Stimulated activated CD4-positive, alpha-beta T cell treated with anti-CD3 and anti-CD28 coated beads, Interleukin-4, amount 100 ng/mL, for 4 hours (primary cell): Measurements from ENCODE around the gene JAGN1.
"Not testable (repeated sequence)": the region's sequence is repeated elsewhere in the genome, so short reads cannot be mapped to it uniquely, and the experiment has no call there.

ENCODE experiments used
- DNase-seq, 2 experiments: peaks; one replicate each; pipeline ENCODE4 v3.0.0-alpha.2; 2020

The JAGN1 gene

GRCh38 chr3:9890249-9891071 is at the start of gene JAGN1:
TSS of gene JAGN1 (plus strand) at chr3:9890610. CDS start at chr3:9890723, 113 bp downstream.
- DNase-seq, result peak; percentile 93 to 94

GRCh38 chr3:9841015-9841414 is 49.4 kb upstream of the JAGN1 start:
- no peak for DNase-seq

GRCh38 chr3:9843715-9844438 is 46.5 kb upstream of the JAGN1 start, which contains the start of gene RPUSD3:
TSS of gene RPUSD3 (minus strand) at chr3:9844008. CDS start at chr3:9843990, 18 bp downstream.
- peak; percentile 92 to 98 for DNase-seq

GRCh38 chr3:9846231-9846630 is 44.2 kb upstream of the JAGN1 start:
- no peak for DNase-seq

GRCh38 chr3:9846931-9847488 is 43.4 kb upstream of the JAGN1 start:
- DNase-seq, result no peak

- DNase-seq, result not testable (repeated sequence)
These were observed 42.5 kb upstream of the JAGN1 start for GRCh38 chr3:9847870-9848269.

GRCh38 chr3:9848860-9849259 is 41.5 kb upstream of the JAGN1 start:
- not testable (repeated sequence) for DNase-seq

GRCh38 chr3:9851383-9851782 is 39.0 kb upstream of the JAGN1 start:
- not testable (repeated sequence) for DNase-seq

- DNase-seq, result not testable (repeated sequence)
These were observed 38.5 kb upstream of the JAGN1 start for GRCh38 chr3:9851926-9852325.

- no peak for DNase-seq
These were observed 37.9 kb upstream of the JAGN1 start for GRCh38 chr3:9852528-9852927.

- DNase-seq, result not testable (repeated sequence)
These were observed 36.0 kb upstream of the JAGN1 start for GRCh38 chr3:9854291-9854940.

- DNase-seq, result no peak
These were observed 34.8 kb upstream of the JAGN1 start for GRCh38 chr3:9855594-9855993.

GRCh38 chr3:9859530-9860025 is 30.8 kb upstream of the JAGN1 start:
- DNase-seq, result no peak

- DNase-seq, result no peak
These were observed 29.2 kb upstream of the JAGN1 start for GRCh38 chr3:9861201-9861600.

- DNase-seq, result no peak
These were observed 28.7 kb upstream of the JAGN1 start for GRCh38 chr3:9861626-9862130.

- peak; percentile 24 to 29 for DNase-seq
These were observed 27.9 kb upstream of the JAGN1 start for GRCh38 chr3:9862391-9863057.

GRCh38 chr3:9863058-9863772 is 27.2 kb upstream of the JAGN1 start:
- no peak for DNase-seq

GRCh38 chr3:9864200-9864927 is 26.0 kb upstream of the JAGN1 start:
- no peak for DNase-seq

- DNase-seq, result not testable (repeated sequence)
These were observed 25.2 kb upstream of the JAGN1 start for GRCh38 chr3:9865125-9865637.

GRCh38 chr3:9866639-9867038 is 23.8 kb upstream of the JAGN1 start:
- DNase-seq, result no peak
